Naive B cell (primary cell): ENCODE measurements around the gene GRAMD1B. TPM values are rescaled to one million over a fixed set of nuclear protein-coding genes. Genes with fewer than 3 reads are reported as not detected.

Source experiments
- ATAC-seq, 2 donors: fragments of 150-1000 bp; cut with Tn5 transposase; 2 replicates each; pipeline ENCODE4 v1.10.0; 2021; ENCODE audit warnings: low read depth in 2 of 2, mild to moderate bottlenecking in 2 of 2, moderate library complexity in 2 of 2
- DNase-seq: peaks from one replicate; pipeline ENCODE4 v3.0.0; 2022
- H3K27ac Mint-ChIP-seq, 6 donors: one replicate each; pipeline ENCODE4 v1.8.0; 2020 to 2022; ENCODE audit warnings: mild to moderate bottlenecking in 6 of 6, mixed read lengths in 6 of 6, moderate library complexity in 5 of 6, inconsistent platforms in 2 of 6
- H3K27me3 Mint-ChIP-seq, 3 donors: one replicate each; pipeline ENCODE4 v1.8.0; 2021 to 2022; ENCODE audit warnings: mixed read lengths in 3 of 3, mild to moderate bottlenecking in 1 of 3
- H3K36me3 Mint-ChIP-seq, 2 donors: one replicate each; pipeline ENCODE4 v1.8.0; 2020 to 2022; ENCODE audit warnings: mixed read lengths in 2 of 2, inconsistent platforms in 1 of 2, mild to moderate bottlenecking in 1 of 2
- H3K4me1 Mint-ChIP-seq, 3 donors: one replicate each; pipeline ENCODE4 v1.8.0; 2020 to 2022; ENCODE audit warnings: mixed read lengths in 3 of 3, inconsistent platforms in 1 of 3, mild to moderate bottlenecking in 1 of 3, moderate library complexity in 1 of 3
- H3K4me3 Mint-ChIP-seq, 8 donors: one replicate each; pipeline ENCODE4 v1.8.0; 2020 to 2022; ENCODE audit warnings: mild to moderate bottlenecking in 8 of 8, mixed read lengths in 8 of 8, moderate library complexity in 8 of 8, inconsistent platforms in 2 of 8
- H3K9me3 Mint-ChIP-seq, 7 donors: one replicate each; pipeline ENCODE4 v1.8.0; 2020 to 2022; ENCODE audit warnings: mixed read lengths in 7 of 7, mild to moderate bottlenecking in 5 of 7, inconsistent platforms in 2 of 7, moderate library complexity in 1 of 7
- polyA plus RNA-seq, 6 donors: library from polyadenylated mRNA; unstranded; fragments of 300-500 nt; fragmentation: Illumina TruSeq; gene quantifications; one replicate each; pipeline ENCODE4 v1.2.3, GENCODE V29; 2021; ENCODE audit warnings: low read depth in 6 of 6

The GRAMD1B gene
- polyA plus RNA-seq, 6 donors from 2014 or later = 0.84 TPM; not detected in 5

GRCh38 chr11:123573286-123573685, 143.2 kb downstream of the GRAMD1B start:
- Mint-ChIP-seq H3K36me3 (no peaks in the 10 kb centered on the region), H3K9me3 (no peaks in the 10 kb centered on the region), H3K27ac (no peak overlapping the region), H3K27me3 (peaks cover 0 to 8% (median 5%) of the 10 kb centered on the region in 3 donors), H3K4me1 (peaks cover 5 to 11% (median 6%) of the 10 kb centered on the region in 3 donors), H3K4me3 (no peak overlapping the region)
- ATAC-seq (no peak), DNase-seq (no peak)

- Mint-ChIP-seq H3K4me3 (peak overlapping the region in 1 of 8 donors; percentile 69), H3K4me1 (peaks cover 6 to 12% (median 9%) of the 10 kb centered on the region in 3 donors), H3K9me3 (no peaks in the 10 kb centered on the region), H3K36me3 (no peaks in the 10 kb centered on the region), H3K27me3 (peaks cover under 1 to 11% (median 5%) of the 10 kb centered on the region in 3 donors), H3K27ac (peak overlapping the region in 1 of 6 donors; percentile 70)
- DNase-seq = no peak
- ATAC-seq = no peak
Measured at GRCh38 chr11:123575441-123575840, 145.4 kb downstream of the GRAMD1B start.

DNA sequence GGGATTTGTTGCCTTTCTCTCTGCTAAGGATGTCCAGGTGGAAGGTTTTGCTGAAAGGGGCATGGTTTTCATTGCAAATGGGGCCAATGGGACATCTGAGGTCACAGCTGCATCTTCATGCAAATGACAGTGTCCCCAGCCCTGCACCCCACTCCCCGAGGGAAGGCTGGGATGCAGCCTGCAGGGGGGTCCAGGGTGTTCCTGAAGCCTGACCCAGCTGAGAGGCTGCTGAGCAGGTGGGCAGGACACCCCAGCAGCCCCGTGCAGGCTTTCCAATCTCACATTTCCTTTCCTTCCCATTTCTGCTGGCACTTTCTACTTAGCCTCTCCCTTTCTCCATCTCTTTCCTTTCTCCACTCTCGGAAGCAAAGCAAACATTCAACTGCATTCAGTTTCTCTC, 146.0 kb downstream of the GRAMD1B start:
- no peaks in the 10 kb centered on the region for H3K9me3 Mint-ChIP-seq
- peak overlapping the region in 3 of 8 donors; percentile 8 to 89 (median 36) for H3K4me3 Mint-ChIP-seq
- no peaks in the 10 kb centered on the region for H3K36me3 Mint-ChIP-seq
- ATAC-seq = no peak
- no peak for DNase-seq
- peaks cover 5 to 17% (median 7%) of the 10 kb centered on the region in 3 donors for H3K27me3 Mint-ChIP-seq
- peaks cover 13 to 18% (median 15%) of the 10 kb centered on the region in 3 donors for H3K4me1 Mint-ChIP-seq
- H3K27ac Mint-ChIP-seq = no peak overlapping the region

- H3K27ac Mint-ChIP-seq = no peak overlapping the region
- no peak for ATAC-seq
- H3K9me3 Mint-ChIP-seq = no peaks in the 10 kb centered on the region
- no peaks in the 10 kb centered on the region for H3K36me3 Mint-ChIP-seq
- no peak for DNase-seq
- H3K4me3 Mint-ChIP-seq = peak overlapping the region in 6 of 8 donors; percentile 0 to 89 (median 22)
- peaks cover 5 to 21% (median 11%) of the 10 kb centered on the region in 3 donors for H3K27me3 Mint-ChIP-seq
- peaks cover 14 to 18% (median 18%) of the 10 kb centered on the region in 3 donors for H3K4me1 Mint-ChIP-seq
Measured at GRCh38 chr11:123576501-123576900, 146.4 kb downstream of the GRAMD1B start.

- Mint-ChIP-seq H3K9me3 (no peaks in the 10 kb centered on the region), H3K27me3 (peaks cover 5 to 21% (median 13%) of the 10 kb centered on the region in 3 donors), H3K4me3 (peak overlapping the region; percentile 0 to 89 (median 40)), H3K36me3 (no peaks in the 10 kb centered on the region), H3K4me1 (peaks cover 14 to 18% (median 18%) of the 10 kb centered on the region in 3 donors), H3K27ac (no peak overlapping the region)
- DNase-seq (peak; percentile 27), ATAC-seq (peak; percentile 38 to 52)
Measured at GRCh38 chr11:123577081-123577598, 147.1 kb downstream of the GRAMD1B start.

DNA sequence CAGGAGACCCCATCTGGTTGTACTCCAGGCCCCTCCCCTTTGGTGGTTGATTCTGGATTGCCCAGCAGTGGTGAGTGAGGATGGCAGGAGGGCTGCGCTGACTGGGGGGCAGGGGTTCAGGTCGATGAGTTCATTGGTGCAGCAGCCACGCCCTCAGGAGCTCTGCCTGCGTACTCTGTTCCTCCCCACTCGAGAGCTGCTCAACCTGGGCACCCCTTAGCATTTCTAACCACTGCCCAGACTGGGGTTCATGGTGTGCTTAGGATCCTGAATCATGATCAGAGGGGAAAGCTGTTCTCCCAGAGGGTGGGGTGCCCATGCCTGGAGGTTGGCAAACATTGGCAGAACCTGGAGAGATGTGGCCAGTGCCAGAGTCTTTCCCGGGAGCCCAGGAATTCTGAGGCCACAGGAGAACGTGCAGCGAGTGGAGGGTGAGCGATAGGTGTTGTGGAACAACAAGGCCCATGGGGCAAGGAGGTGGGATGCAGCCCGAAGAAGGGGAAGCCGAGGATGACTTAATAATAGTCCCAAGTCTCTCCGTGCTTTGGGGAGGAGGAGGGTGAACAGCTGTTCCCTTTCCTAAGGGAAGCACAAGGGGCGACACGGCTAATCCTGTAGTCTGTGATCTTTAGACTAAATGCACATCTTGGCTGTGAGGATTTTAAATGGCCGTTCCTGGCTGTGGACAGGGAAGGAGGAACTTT, 148.9 kb downstream of the GRAMD1B start:
- Mint-ChIP-seq H3K9me3 (peaks cover 0 to 4% (median 0%) of the 10 kb centered on the region in 7 donors), H3K27me3 (peaks cover 9 to 21% (median 13%) of the 10 kb centered on the region in 3 donors), H3K4me3 (no peak overlapping the region), H3K4me1 (peaks cover 14 to 18% (median 18%) of the 10 kb centered on the region in 3 donors), H3K36me3 (no peaks in the 10 kb centered on the region), H3K27ac (peak overlapping the region in 1 of 6 donors; percentile 15)
- DNase-seq (no peak), ATAC-seq (no peak)

DNA sequence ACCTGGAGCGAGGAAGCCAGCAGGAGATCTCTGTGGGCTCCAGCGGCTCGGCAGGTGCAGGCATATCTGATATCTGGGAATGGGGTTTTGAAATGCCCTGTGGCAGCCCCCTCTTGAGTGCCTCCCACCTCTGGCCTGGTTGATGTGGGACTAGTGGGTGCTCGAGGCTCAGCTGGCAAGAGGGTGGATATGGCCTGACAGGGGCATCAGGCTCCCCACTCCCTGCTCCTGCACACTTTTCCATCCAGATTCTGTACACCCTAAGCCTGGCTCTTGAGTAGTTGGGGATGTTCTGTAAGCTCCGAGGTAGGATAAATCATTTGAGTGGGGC, 149.4 kb downstream of the GRAMD1B start:
- H3K36me3 Mint-ChIP-seq = no peaks in the 10 kb centered on the region
- H3K27ac Mint-ChIP-seq = no peak overlapping the region
- peaks cover 0 to 4% (median 0%) of the 10 kb centered on the region in 7 donors for H3K9me3 Mint-ChIP-seq
- DNase-seq = no peak
- no peak for ATAC-seq
- H3K4me3 Mint-ChIP-seq = no peak overlapping the region
- H3K4me1 Mint-ChIP-seq = peaks cover 14 to 18% (median 18%) of the 10 kb centered on the region in 3 donors
- H3K27me3 Mint-ChIP-seq = peaks cover 9 to 21% (median 13%) of the 10 kb centered on the region in 3 donors

DNA sequence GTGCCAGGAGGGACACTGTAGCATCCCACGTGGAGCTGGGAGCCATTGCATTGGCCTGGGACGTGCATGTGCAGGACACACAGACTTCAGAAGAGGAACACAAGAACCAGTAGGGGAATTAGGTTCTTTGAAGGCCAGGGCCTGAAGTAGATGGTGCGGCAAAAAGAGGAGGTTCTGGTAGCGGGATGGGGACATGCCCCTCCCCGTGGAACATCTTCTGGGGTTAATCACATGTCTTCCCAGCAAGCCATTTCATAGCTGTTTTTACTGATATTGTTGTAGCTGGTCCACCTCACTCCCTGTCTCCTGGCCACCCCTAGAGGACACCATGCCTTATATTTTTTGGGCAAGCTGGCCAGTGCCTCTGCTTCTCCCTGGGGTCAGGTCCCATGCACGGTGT, 150.1 kb downstream of the GRAMD1B start:
- H3K4me3 Mint-ChIP-seq = peak overlapping the region in 2 of 8 donors; percentile 34 to 82
- H3K27me3 Mint-ChIP-seq = peaks cover 9 to 21% (median 13%) of the 10 kb centered on the region in 3 donors
- peaks cover 14 to 18% (median 18%) of the 10 kb centered on the region in 3 donors for H3K4me1 Mint-ChIP-seq
- ATAC-seq (no peak), DNase-seq (no peak)
- peaks cover 0 to 4% (median 0%) of the 10 kb centered on the region in 7 donors for H3K9me3 Mint-ChIP-seq
- no peaks in the 10 kb centered on the region for H3K36me3 Mint-ChIP-seq
- no peak overlapping the region for H3K27ac Mint-ChIP-seq

DNA sequence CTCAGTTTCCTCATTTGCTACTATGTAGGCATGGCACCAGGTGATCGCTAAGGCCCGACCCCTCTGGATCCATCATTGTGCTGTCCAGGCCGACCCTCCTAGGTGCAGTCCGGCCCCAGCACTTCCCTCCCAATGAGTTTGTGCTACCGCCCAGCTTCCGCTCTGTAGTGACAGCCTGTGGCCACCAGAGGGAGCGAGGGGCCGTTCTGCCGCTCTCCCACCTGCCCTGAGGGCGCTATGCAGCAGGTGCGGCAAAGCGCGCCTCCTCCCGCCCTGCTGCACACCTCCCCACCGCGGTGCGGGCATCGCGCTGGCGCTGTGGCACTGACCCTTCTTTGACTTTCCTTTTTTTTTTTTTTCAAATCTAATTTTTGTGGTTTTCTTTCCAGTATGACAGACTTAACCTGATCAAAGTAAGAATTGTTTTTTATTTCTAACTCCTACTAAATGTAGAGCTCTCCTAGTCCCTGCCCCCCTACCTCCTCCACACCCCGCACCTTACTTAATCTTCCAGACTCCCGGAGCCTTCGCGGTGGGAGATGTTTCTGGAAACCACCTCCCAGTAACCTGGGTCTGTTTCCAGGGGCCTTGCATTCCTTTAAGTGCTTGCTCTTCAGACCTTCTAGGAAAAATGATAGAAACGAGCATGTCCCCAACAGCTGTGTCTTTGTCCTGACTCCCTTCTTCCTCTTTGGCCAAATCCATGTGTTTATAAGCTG, 150.6 kb downstream of the GRAMD1B start:
- Mint-ChIP-seq H3K4me3 (peak overlapping the region in 1 of 8 donors; percentile 6), H3K9me3 (peaks cover 0 to 4% (median 0%) of the 10 kb centered on the region in 7 donors), H3K27ac (no peak overlapping the region), H3K4me1 (peaks cover 14 to 18% (median 18%) of the 10 kb centered on the region in 3 donors), H3K27me3 (peaks cover 9 to 21% (median 13%) of the 10 kb centered on the region in 3 donors), H3K36me3 (no peaks in the 10 kb centered on the region)
- DNase-seq (peak; percentile 47), ATAC-seq (peak; percentile 75 to 86)

GRCh38 chr11:123581651-123582399, 151.8 kb downstream of the GRAMD1B start:
- ATAC-seq (no peak), DNase-seq (no peak)
- peak overlapping the region in 1 of 6 donors; percentile 24 for H3K27ac Mint-ChIP-seq
- H3K27me3 Mint-ChIP-seq = peaks cover 4 to 14% (median 13%) of the 10 kb centered on the region in 3 donors
- peaks cover 0 to 4% (median 0%) of the 10 kb centered on the region in 7 donors for H3K9me3 Mint-ChIP-seq
- H3K36me3 Mint-ChIP-seq = no peaks in the 10 kb centered on the region
- no peak overlapping the region for H3K4me3 Mint-ChIP-seq
- peaks cover 9 to 12% (median 12%) of the 10 kb centered on the region in 3 donors for H3K4me1 Mint-ChIP-seq

DNA sequence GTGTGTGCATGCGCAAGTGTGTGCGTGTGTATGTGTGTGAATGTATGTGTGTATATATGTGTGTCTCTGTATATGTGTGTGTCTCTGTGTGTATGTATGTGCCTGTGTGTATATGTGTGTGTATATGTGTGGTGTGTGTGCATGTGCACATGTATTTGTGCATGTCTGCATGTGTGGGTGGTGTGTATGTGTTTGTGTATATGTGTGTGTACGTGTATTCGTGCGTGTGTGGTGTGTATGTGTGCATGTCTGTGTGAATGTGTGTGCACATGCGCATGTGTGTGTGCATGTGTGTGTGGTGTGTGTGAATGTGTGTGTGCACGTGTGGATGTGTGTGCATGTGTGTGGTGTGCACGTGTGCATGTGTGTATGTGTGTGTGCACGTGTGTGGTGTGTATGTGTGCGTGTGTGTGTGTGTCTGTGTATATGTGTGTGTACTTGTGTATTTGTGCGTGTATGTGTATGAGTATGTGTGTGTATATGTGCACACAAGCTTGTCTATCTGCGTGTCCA, 153.0 kb downstream of the GRAMD1B start:
- H3K36me3 Mint-ChIP-seq = no peaks in the 10 kb centered on the region
- DNase-seq (no peak), ATAC-seq (no peak)
- no peak overlapping the region for H3K27ac Mint-ChIP-seq
- H3K4me3 Mint-ChIP-seq = no peak overlapping the region
- peaks cover 4 to 14% (median 13%) of the 10 kb centered on the region in 3 donors for H3K27me3 Mint-ChIP-seq
- peaks cover 0 to 4% (median 0%) of the 10 kb centered on the region in 7 donors for H3K9me3 Mint-ChIP-seq
- H3K4me1 Mint-ChIP-seq = peaks cover 7 to 12% (median 9%) of the 10 kb centered on the region in 3 donors

DNA sequence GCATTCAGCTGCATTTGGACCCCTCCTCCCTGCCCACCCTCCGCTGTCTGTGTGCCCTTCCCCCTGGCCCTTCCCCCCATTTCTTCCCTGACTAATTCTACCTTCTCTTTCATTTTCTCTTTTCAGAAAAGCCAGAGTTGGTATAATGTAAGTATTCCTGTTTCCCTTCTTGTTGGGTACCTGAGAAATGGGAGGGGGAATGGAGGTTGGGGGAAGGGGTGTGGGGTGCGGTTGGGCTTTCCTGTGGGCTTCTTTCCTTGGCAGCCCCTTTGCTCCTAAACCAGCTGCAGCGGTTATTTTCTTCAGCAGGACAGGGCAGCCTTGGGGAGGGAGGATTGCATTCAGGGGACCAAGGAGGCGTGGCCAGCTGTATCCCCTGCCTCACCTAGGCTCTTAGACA, 154.1 kb downstream of the GRAMD1B start:
- Mint-ChIP-seq H3K4me1 (peaks cover 7 to 12% (median 9%) of the 10 kb centered on the region in 3 donors), H3K27ac (no peak overlapping the region), H3K27me3 (peaks cover 4 to 14% (median 13%) of the 10 kb centered on the region in 3 donors), H3K4me3 (no peak overlapping the region), H3K9me3 (peaks cover 0 to 4% (median 0%) of the 10 kb centered on the region in 7 donors), H3K36me3 (no peaks in the 10 kb centered on the region)
- no peak for DNase-seq
- ATAC-seq = no peak
